H1 (cell line): Measurements from ENCODE around the gene DNAH1. TPM values are rescaled to one million over a fixed set of nuclear protein-coding genes. Genes with fewer than 3 reads are reported as not detected.

Experiments
- CTCF ChIA-PET: fragments of 300-600 bp; sonication (Branson Sonifier 250); formaldehyde crosslinking; loops from one replicate; lab custom pipeline; 2021; ENCODE audit not compliant: partially characterized antibody; lab: Charles Lee
- POLR2A ChIA-PET: fragments of 300-600 bp; sonication (Branson Sonifier 250); formaldehyde crosslinking; loops from one replicate; lab custom pipeline; 2021; ENCODE audit warnings: inconsistent platforms; ENCODE audit not compliant: partially characterized antibody; lab: Charles Lee
- DNase-seq, 2 experiments: peaks; one replicate each; pipeline versions ENCODE4 v3.0.0 to v3.0.0-alpha.2; 2010 to 2022; ENCODE audit warnings: low spot score in 2 of 2, low read depth in 1 of 2, mixed read lengths in 1 of 2
- FAIRE-seq: peaks from 2 replicates; lab custom pipeline; 2011; peaks lifted over from hg19 to GRCh38; lab: Jason Lieb, UNC
- H2AFZ ChIP-seq: 2 replicates; pipeline ENCODE4 v1.8.1; 2012; ENCODE audit warnings: low read length, inconsistent platforms
- H2AK5ac ChIP-seq: 2 replicates; pipeline ENCODE4 v1.6.1; 2013; ENCODE audit warnings: low read depth, low read length
- H2BK120ac ChIP-seq: replicated peaks from 2 replicates; pipeline ENCODE3; 2013; ENCODE audit warnings: low read depth, low read length, inconsistent platforms
- H2BK12ac ChIP-seq: 2 replicates; pipeline ENCODE4 v1.6.1; 2013; ENCODE audit warnings: low read depth, low read length
- H2BK15ac ChIP-seq: 2 replicates; pipeline ENCODE4 v1.6.1; 2013; ENCODE audit warnings: low read length
- H2BK20ac ChIP-seq: 2 replicates; pipeline ENCODE4 v1.6.1; 2013; ENCODE audit warnings: low read length
- H2BK5ac ChIP-seq: 2 replicates; pipeline ENCODE4 v1.6.1; 2013; ENCODE audit warnings: low read depth, low read length
- H3K14ac ChIP-seq: 2 replicates; pipeline ENCODE4 v1.6.1; 2013; ENCODE audit warnings: inconsistent platforms; ENCODE audit not compliant: insufficient read length
- H3K18ac ChIP-seq: 2 replicates; pipeline ENCODE4 v1.6.1; 2013; ENCODE audit warnings: low read length; ENCODE audit errors: extremely low read depth
- H3K23ac ChIP-seq: 2 replicates; pipeline ENCODE4 v1.6.1; 2013; ENCODE audit warnings: inconsistent platforms; ENCODE audit not compliant: insufficient read length
- H3K23me2 ChIP-seq: 2 replicates; pipeline ENCODE4 v1.6.1; 2013; ENCODE audit warnings: low read depth, low read length
- H3K27ac ChIP-seq: 2 replicates; pipeline ENCODE4 v1.6.1; 2011; ENCODE audit warnings: low read depth, low read length, inconsistent platforms
- H3K27me3 ChIP-seq, 4 experiments: replicated peaks in 1 of 4; 1 replicate in 1 of 4; 2 replicates in 3 of 4; pipeline versions ENCODE4 v1.6.1 to v1.8.1; 2011 to 2013; ENCODE audit warnings: low read length in 3 of 4, mild to moderate bottlenecking in 3 of 4, inconsistent platforms in 2 of 4, mixed read lengths in 2 of 4, moderate library complexity in 1 of 4; ENCODE audit not compliant: control insufficient read depth in 3 of 4, insufficient read depth in 3 of 4; ENCODE audit errors: extremely low read depth in 1 of 4
- H3K36me3 ChIP-seq, 4 experiments: 2 replicates each; pipeline versions ENCODE4 v1.6.1 to v1.8.1; 2011 to 2013; ENCODE audit warnings: mild to moderate bottlenecking in 4 of 4, low read length in 3 of 4, moderate library complexity in 2 of 4, control low read depth in 1 of 4, inconsistent platforms in 1 of 4; ENCODE audit not compliant: insufficient read depth in 4 of 4, control insufficient read depth in 2 of 4
- H3K4ac ChIP-seq: replicated peaks from 2 replicates; pipeline ENCODE3; 2013; ENCODE audit warnings: low read length, low read depth, mixed read lengths, inconsistent platforms; ENCODE audit not compliant: insufficient read length
- H3K4me1 ChIP-seq, 4 experiments: replicated peaks in 1 of 4; 1 replicate in 1 of 4; 2 replicates in 3 of 4; pipeline versions ENCODE4 v1.6.1 to v1.8.1; 2011 to 2013; ENCODE audit warnings: low read length in 3 of 4, inconsistent platforms in 2 of 4, mixed read lengths in 1 of 4; ENCODE audit not compliant: insufficient read depth in 4 of 4, control insufficient read depth in 3 of 4
- H3K4me2 ChIP-seq, 2 experiments: 2 replicates each; pipeline versions ENCODE4 v1.6.1 to v1.8.1; 2011 to 2013; ENCODE audit warnings: low read depth in 2 of 2, low read length in 2 of 2, control low read depth in 1 of 2, inconsistent platforms in 1 of 2, mild to moderate bottlenecking in 1 of 2; ENCODE audit not compliant: insufficient read depth in 1 of 2
- H3K4me3 ChIP-seq, 4 experiments: fragments of 200-600, 300-600 bp in 1 of 4; sonication (generic), shearing (Covaris generic), sonication (Bioruptor Twin) in 1 of 4; 2 replicates each; pipeline versions ENCODE4 v1.5.1 to v1.8.1; 2011 to 2016; ENCODE audit warnings: low read length in 4 of 4, low read depth in 3 of 4, control low read depth in 2 of 4, inconsistent platforms in 2 of 4, mild to moderate bottlenecking in 2 of 4, mixed read lengths in 1 of 4, moderate library complexity in 1 of 4; ENCODE audit not compliant: insufficient read depth in 2 of 4; ENCODE audit errors: extremely low read depth in 1 of 4
- H3K56ac ChIP-seq: replicated peaks from 2 replicates; pipeline ENCODE3; 2013; ENCODE audit warnings: low read depth, mild to moderate bottlenecking, mixed read lengths, low read length, inconsistent platforms; ENCODE audit not compliant: insufficient read length
- H3K79me1 ChIP-seq: 2 replicates; pipeline ENCODE4 v1.6.1; 2013; ENCODE audit warnings: low read depth, low read length, control low read depth
- H3K79me2 ChIP-seq, 2 experiments: 2 replicates each; pipeline versions ENCODE4 v1.6.1 to v1.8.1; 2012 to 2013; ENCODE audit warnings: low read length in 2 of 2, mild to moderate bottlenecking in 2 of 2, inconsistent platforms in 1 of 2; ENCODE audit not compliant: insufficient read depth in 2 of 2, control insufficient read depth in 1 of 2
- H3K9ac ChIP-seq, 4 experiments: replicated peaks in 1 of 4; 1 replicate in 1 of 4; 2 replicates in 3 of 4; pipeline versions ENCODE4 v1.6.1 to v1.8.1; 2011 to 2013; ENCODE audit warnings: low read depth in 3 of 4, low read length in 3 of 4, control low read depth in 2 of 4, mild to moderate bottlenecking in 2 of 4, moderate library complexity in 2 of 4, inconsistent platforms in 1 of 4; ENCODE audit errors: extremely low read depth in 1 of 4
- H3K9me3 ChIP-seq, 2 experiments: 2 replicates each; pipeline versions ENCODE4 v1.6.1 to v1.8.1; 2012 to 2013; ENCODE audit warnings: mild to moderate bottlenecking in 2 of 2, moderate library complexity in 2 of 2, control low read depth in 1 of 2, inconsistent platforms in 1 of 2, low read depth in 1 of 2, low read length in 1 of 2, mixed read lengths in 1 of 2; ENCODE audit not compliant: insufficient read depth in 2 of 2
- H4K20me1 ChIP-seq, 2 experiments: replicated peaks in 1 of 2; 2 replicates each; pipeline versions ENCODE3 to v1.8.1; 2011 to 2013; ENCODE audit warnings: inconsistent platforms in 2 of 2, low read length in 2 of 2, mild to moderate bottlenecking in 1 of 2; ENCODE audit not compliant: insufficient read depth in 2 of 2, control insufficient read depth in 1 of 2
- H4K5ac ChIP-seq: 2 replicates; pipeline ENCODE4 v1.6.1; 2013; ENCODE audit warnings: low read length, low read depth, mixed read lengths, inconsistent platforms; ENCODE audit not compliant: insufficient read length
- H4K8ac ChIP-seq: 2 replicates; pipeline ENCODE4 v1.8.0; 2013; ENCODE audit warnings: mild to moderate bottlenecking, moderate library complexity, low read length, inconsistent platforms; ENCODE audit not compliant: insufficient read depth; ENCODE audit errors: extremely low read depth
- H4K91ac ChIP-seq: replicated peaks from 2 replicates; pipeline ENCODE3; 2013; ENCODE audit warnings: low read length, mixed read lengths, inconsistent platforms; ENCODE audit not compliant: insufficient read length
- CBX5 ChIP-seq: fragments of 300-800, 300-1000 bp; sonication (generic); IDR thresholded peaks from 2 replicates; pipeline ENCODE4 v1.7.1; 2016; ENCODE audit warnings: antibody characterized with exemption, low read length, low read depth
- MAFK ChIP-seq: IDR thresholded peaks from 2 replicates; pipeline ENCODE4 v1.6.1; 2012; ENCODE audit warnings: low read depth, mild to moderate bottlenecking, improper control_type of control experiment, low read length
- POLR2AphosphoS5 ChIP-seq: IDR thresholded peaks from 2 replicates; pipeline ENCODE4 v1.6.1; 2011; ENCODE audit warnings: low read depth, low read length
- WGBS, 2 experiments: shearing (Covaris generic) in 1 of 2; methylation state at CpG; one replicate each; pipeline versions ENCODE4 v1.1.6 to v1.1.7; 2013 to 2015; ENCODE audit warnings: low lambda C conversion rate in 2 of 2, mixed read lengths in 2 of 2, inconsistent platforms in 1 of 2, low coverage in 1 of 2, missing lambda C conversion rate in 1 of 2; ENCODE audit not compliant: insufficient replicate concordance in 2 of 2, insufficient coverage in 1 of 2, insufficient read length in 1 of 2; ENCODE audit errors: extremely low coverage in 1 of 2, missing lambda C conversion rate in 1 of 2; 5-methylcytosine and 5-hydroxymethylcytosine counted together
- polyA plus RNA-seq, 7 experiments: library from polyadenylated mRNA; depleted of rRNA in 3 of 7; stranded (reverse) in 5 of 7; unstranded in 2 of 7; fragments of >200 nt in 5 of 7; fragments of 200-250 nt in 2 of 7; gene quantifications; 1 replicate in 5 of 7; 2 replicates in 1 of 7; 4 replicates in 1 of 7; pipeline versions ENCODE4 v1.2.1 to v1.2.3, GENCODE V29; 2011 to 2013; ENCODE audit warnings: missing spikeins in 2 of 7, mixed read lengths in 2 of 7
- total RNA-seq: library from RNA; stranded (reverse); fragmentation: NEBNext Ultra II Directional; extraction: Animal tissue kit (Norgen Biotek cat#: 25700); gene quantifications from 2 replicates; pipeline ENCODE4 v1.2.1, GENCODE V29; 2021

Gene DNAH1
- total and polyA plus RNA-seq, 2 of the 8 experiments (the other 6 are each of a cell fraction or from before 2014, with no cell fraction given) = 1.0 to 1.5 TPM

DNA sequence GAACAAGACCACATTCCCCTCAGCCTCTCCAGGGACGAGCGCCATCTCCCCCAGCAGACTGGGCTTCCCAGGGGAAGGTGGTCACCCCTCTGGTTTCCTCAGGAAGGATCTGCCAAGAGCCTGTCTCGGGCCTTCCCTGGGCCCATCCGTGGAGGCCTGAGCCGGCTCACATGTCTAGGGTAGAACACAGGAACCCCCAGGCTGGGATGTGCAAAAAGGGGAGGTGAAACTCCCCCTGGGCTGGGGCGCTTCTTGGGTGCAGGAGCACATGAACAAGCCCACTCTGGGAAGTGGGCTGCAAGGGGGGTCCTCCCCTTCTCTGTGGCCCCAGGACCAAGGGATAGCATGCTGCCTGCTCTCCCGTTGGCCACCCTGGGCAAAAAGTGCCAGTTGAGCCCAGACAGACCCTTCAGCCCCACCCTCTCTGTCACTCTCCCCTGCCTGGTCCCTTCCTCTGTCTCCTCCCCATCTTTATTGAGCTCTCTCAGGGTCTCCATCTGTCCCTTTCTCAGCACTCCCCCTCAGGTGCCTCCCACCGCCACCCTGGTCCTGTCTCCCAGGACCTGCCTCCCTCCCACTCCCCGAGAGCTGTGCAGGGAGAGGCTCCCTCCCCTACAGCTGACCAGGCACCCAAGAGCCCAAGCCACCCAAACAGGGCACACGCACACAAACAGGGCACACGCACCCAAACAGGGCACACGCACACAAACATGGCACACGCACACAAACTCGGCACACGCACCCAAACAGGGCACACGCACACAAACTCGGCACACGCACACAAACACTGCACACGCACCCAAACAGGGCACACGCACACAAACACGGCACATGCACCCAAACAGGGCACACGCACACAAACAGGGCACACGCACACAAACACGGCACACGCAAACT lies 127.9 kb downstream of the DNAH1 start:
- no peak overlapping the region for H3K18ac ChIP-seq
- peaks cover 0 to 10% (median 4%) of the 10 kb centered on the region in 4 experiments; a peak in 4 of 7 replicates for H3K4me1 ChIP-seq
- H4K5ac ChIP-seq = no peak overlapping the region
- H2BK15ac ChIP-seq = peak overlapping the region; percentile 99; the same call in 1 of the 2 replicates
- peak overlapping the region; percentile 5 for H4K91ac ChIP-seq
- POLR2A ChIA-PET = interaction anchor here (0.5 to 12.3 kb wide), 6 partner anchors 9 to 156 kb away, joined by 3 to 112 read pairs (median 6); partner anchors contain the start of genes GLYCTK, TNNC1 and UQCC5
- H3K23ac ChIP-seq = no peak overlapping the region
- no peak overlapping the region for H2BK20ac ChIP-seq
- WGBS, 2 experiments = 89% methylated on average over 23 of the region's 25 CpGs; no CpG with 5 or more reads in 1 of the 2 experiments
- 0 out of 7 replicates have a peak, but pooled peaks cover 0 to 2% (median 0%) of the 10 kb centered on the region in 4 experiments for H3K27me3 ChIP-seq
- H3K79me2 ChIP-seq = no peaks in the 10 kb centered on the region
- FAIRE-seq (no peak), DNase-seq (no peak)
- H3K9ac ChIP-seq = 0 out of 7 replicates have a peak overlapping the region, but pooled peaks of 1 of the 4 experiments have one; percentile 11
- CTCF ChIA-PET = interaction anchor here (1.0 to 12.8 kb wide), 7 partner anchors 9 to 232 kb away, joined by 3 to 109 read pairs (median 13); partner anchors contain the start of gene TNNC1
- H3K23me2 ChIP-seq = peaks cover 4% of the 10 kb centered on the region; the same call in 1 of the 2 replicates
- no peak overlapping the region for H3K27ac ChIP-seq
- H3K36me3 ChIP-seq = no peaks in the 10 kb centered on the region
- H2AK5ac ChIP-seq = peak overlapping the region; percentile 98
- no peak overlapping the region for H3K4ac ChIP-seq
- H4K8ac ChIP-seq = peak overlapping the region; percentile 9; the same call in 1 of the 2 replicates
- no peaks in the 10 kb centered on the region for H3K9me3 ChIP-seq
- peak overlapping the region; percentile 96; the same call in 1 of the 2 replicates for H2BK12ac ChIP-seq
- no peaks in the 10 kb centered on the region for H4K20me1 ChIP-seq
- peak overlapping the region; percentile 40 to 59; a peak in 2 of 4 replicates for H3K4me2 ChIP-seq
- no peak overlapping the region for H2BK120ac ChIP-seq
- no peak overlapping the region for H3K14ac ChIP-seq
- peak overlapping the region; percentile 87; the same call in 1 of the 2 replicates for H2BK5ac ChIP-seq
- no peak overlapping the region for H3K56ac ChIP-seq
- H2AFZ ChIP-seq = no peak overlapping the region
- H3K4me3 ChIP-seq = peak overlapping the region in 1 of 4 experiments; percentile 38; a peak in 1 of 8 replicates
- peaks cover 3% of the 10 kb centered on the region; the same call in 1 of the 2 replicates for H3K79me1 ChIP-seq
- TF ChIP-seq POLR2AphosphoS5 (no peak), CBX5 (no peak), MAFK (no peak)
